PFSK-1 (cell line): ENCODE measurements around the gene FUT4.

Experiments
- FOXP2 ChIP-seq: optimal IDR thresholded peaks from 2 replicates; pipeline ENCODE3; 2011; ENCODE audit warnings: borderline replicate concordance, control low read depth, inconsistent platforms; ENCODE audit not compliant: insufficient read depth; ENCODE audit errors: extremely low read length, extremely low read depth
- POLR2AphosphoS5 ChIP-seq: IDR thresholded peaks from 2 replicates; pipeline ENCODE4 v1.6.1; 2012; ENCODE audit warnings: low read depth, mild to moderate bottlenecking, control low read depth, low read length, moderate library complexity
- REST ChIP-seq, 2 experiments: IDR thresholded peaks; 2 replicates each; pipeline versions ENCODE4 v1.6.1 to v1.8.0; 2011 to 2012; ENCODE audit warnings: low read depth in 2 of 2, low read length in 2 of 2, control low read depth in 1 of 2, inconsistent platforms in 1 of 2, mild to moderate bottlenecking in 1 of 2, moderate library complexity in 1 of 2; ENCODE audit not compliant: insufficient read depth in 1 of 2
- SIN3A ChIP-seq: IDR thresholded peaks from 2 replicates; pipeline ENCODE4 v1.6.1; 2012; ENCODE audit warnings: mild to moderate bottlenecking, low read length, moderate library complexity, borderline replicate concordance; ENCODE audit not compliant: insufficient read depth
- TAF1 ChIP-seq: IDR thresholded peaks from 2 replicates; pipeline ENCODE4 v1.6.1; 2012; ENCODE audit warnings: low read length, control low read depth, borderline replicate concordance; ENCODE audit not compliant: insufficient read depth

FUT4 gene

DNA sequence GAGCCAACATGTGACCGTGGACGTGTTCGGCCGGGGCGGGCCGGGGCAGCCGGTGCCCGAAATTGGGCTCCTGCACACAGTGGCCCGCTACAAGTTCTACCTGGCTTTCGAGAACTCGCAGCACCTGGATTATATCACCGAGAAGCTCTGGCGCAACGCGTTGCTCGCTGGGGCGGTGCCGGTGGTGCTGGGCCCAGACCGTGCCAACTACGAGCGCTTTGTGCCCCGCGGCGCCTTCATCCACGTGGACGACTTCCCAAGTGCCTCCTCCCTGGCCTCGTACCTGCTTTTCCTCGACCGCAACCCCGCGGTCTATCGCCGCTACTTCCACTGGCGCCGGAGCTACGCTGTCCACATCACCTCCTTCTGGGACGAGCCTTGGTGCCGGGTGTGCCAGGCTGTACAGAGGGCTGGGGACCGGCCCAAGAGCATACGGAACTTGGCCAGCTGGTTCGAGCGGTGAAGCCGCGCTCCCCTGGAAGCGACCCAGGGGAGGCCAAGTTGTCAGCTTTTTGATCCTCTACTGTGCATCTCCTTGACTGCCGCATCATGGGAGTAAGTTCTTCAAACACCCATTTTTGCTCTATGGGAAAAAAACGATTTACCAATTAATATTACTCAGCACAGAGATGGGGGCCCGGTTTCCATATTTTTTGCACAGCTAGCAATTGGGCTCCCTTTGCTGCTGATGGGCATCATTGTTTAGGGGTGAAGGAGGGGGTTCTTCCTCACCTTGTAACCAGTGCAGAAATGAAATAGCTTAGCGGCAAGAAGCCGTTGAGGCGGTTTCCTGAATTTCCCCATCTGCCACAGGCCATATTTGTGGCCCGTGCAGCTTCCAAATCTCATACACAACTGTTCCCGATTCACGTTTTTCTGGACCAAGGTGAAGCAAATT lies 1.8 kb downstream of the FUT4 start:
- TF ChIP-seq FOXP2 (no peak), REST (IDR thresholded peaks at IDR 0.05; ENCODE audit: insufficient read depth in 1 of 2, low read depth in 2 of 2, low read length in 2 of 2) (no peak), TAF1 (no peak), SIN3A (no peak), POLR2AphosphoS5 (no peak)

GRCh38 chr11:94546162-94546470 lies 2.4 kb downstream of the FUT4 start:
- TF ChIP-seq SIN3A (no peak), POLR2AphosphoS5 (no peak), REST (IDR thresholded peaks at IDR 0.05; ENCODE audit: insufficient read depth in 1 of 2, low read depth in 2 of 2, low read length in 2 of 2) (no peak), FOXP2 (no peak), TAF1 (no peak)

- TF ChIP-seq TAF1 = no peak
- TF ChIP-seq SIN3A = no peak
- TF ChIP-seq FOXP2 = no peak
- TF ChIP-seq REST (IDR thresholded peaks at IDR 0.05; ENCODE audit: insufficient read depth in 1 of 2, low read depth in 2 of 2, low read length in 2 of 2) = no peak
- TF ChIP-seq POLR2AphosphoS5 = no peak
Observed at GRCh38 chr11:94546886-94547285, 3.2 kb downstream of the FUT4 start.

DNA sequence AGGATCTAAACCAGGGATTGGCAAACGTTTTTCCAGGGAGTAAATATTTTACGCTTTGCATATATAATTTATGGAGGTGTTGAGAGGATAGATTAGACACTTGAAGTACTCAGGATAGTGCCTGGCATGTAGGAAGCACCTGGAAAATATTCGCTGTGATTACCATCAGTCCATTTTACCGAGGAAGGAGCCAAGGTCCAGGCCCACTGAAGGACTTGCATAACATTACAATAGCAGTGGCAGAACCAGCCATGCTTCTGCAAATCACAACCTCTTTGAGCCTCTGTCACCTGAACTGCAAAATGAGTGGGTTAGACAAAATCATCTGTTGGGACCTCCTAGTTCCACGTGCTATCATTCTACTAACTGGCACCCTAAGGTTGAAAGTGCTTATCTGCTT lies 5.4 kb downstream of the FUT4 start:
- TF ChIP-seq FOXP2 (no peak), POLR2AphosphoS5 (no peak), REST (IDR thresholded peaks at IDR 0.05; ENCODE audit: insufficient read depth in 1 of 2, low read depth in 2 of 2, low read length in 2 of 2) (no peak), TAF1 (no peak), SIN3A (no peak)
